NCI-H526 (cell line): ENCODE data around the gene RNF213.
"Not testable (repeated sequence)": the region's sequence is repeated elsewhere in the genome, so short reads cannot be mapped to it uniquely, and the experiment has no call there.

Experiments used
- DNase-seq, 2 experiments: peaks; one replicate each; lab custom pipeline; 2025; lab: John Stamatoyannopoulos, UW

Gene RNF213

GRCh38 chr17:80224683-80225082 is 36.0 kb upstream of the RNF213 start:
- no peak for DNase-seq

GRCh38 chr17:80225230-80225629 is 35.4 kb upstream of the RNF213 start:
- DNase-seq = no peak

GRCh38 chr17:80227156-80227555 is 33.5 kb upstream of the RNF213 start:
- DNase-seq = no peak

- no peak for DNase-seq
Measured at GRCh38 chr17:80227666-80228065, 33.0 kb upstream of the RNF213 start.

- DNase-seq = no peak
Measured at GRCh38 chr17:80228477-80228876, 32.2 kb upstream of the RNF213 start.

GRCh38 chr17:80229011-80229410 is 31.6 kb upstream of the RNF213 start:
- DNase-seq = no peak

GRCh38 chr17:80232438-80232837 is 28.2 kb upstream of the RNF213 start:
- DNase-seq = no peak

GRCh38 chr17:80233202-80233601 is 27.4 kb upstream of the RNF213 start:
- DNase-seq = no peak

GRCh38 chr17:80236911-80237310 is 23.7 kb upstream of the RNF213 start:
- no peak for DNase-seq

GRCh38 chr17:80237386-80237785 is 23.3 kb upstream of the RNF213 start:
- no peak for DNase-seq

- no peak for DNase-seq
Measured at GRCh38 chr17:80242505-80242904, 18.1 kb upstream of the RNF213 start.

GRCh38 chr17:80243526-80244433 is 16.9 kb upstream of the RNF213 start:
- no peak for DNase-seq

- DNase-seq = not testable (repeated sequence)
Measured at GRCh38 chr17:80244448-80244847, 16.2 kb upstream of the RNF213 start.

GRCh38 chr17:80244871-80245509 is 15.7 kb upstream of the RNF213 start:
- no peak for DNase-seq

GRCh38 chr17:80245566-80246265 is 14.9 kb upstream of the RNF213 start:
- DNase-seq = no peak

GRCh38 chr17:80246266-80246681 is 14.4 kb upstream of the RNF213 start:
- no peak for DNase-seq

- DNase-seq = no peak
Measured at GRCh38 chr17:80246726-80247125, 13.9 kb upstream of the RNF213 start.

GRCh38 chr17:80247561-80247960 is 13.1 kb upstream of the RNF213 start:
- no peak for DNase-seq

- no peak for DNase-seq
Measured at GRCh38 chr17:80248001-80248893, 12.4 kb upstream of the RNF213 start.

GRCh38 chr17:80248894-80249710 is 11.6 kb upstream of the RNF213 start:
- DNase-seq = no peak

- DNase-seq = no peak
Measured at GRCh38 chr17:80251966-80252365, 8.7 kb upstream of the RNF213 start.
